ENCODE measurements around the gene NRG2.

DNA sequence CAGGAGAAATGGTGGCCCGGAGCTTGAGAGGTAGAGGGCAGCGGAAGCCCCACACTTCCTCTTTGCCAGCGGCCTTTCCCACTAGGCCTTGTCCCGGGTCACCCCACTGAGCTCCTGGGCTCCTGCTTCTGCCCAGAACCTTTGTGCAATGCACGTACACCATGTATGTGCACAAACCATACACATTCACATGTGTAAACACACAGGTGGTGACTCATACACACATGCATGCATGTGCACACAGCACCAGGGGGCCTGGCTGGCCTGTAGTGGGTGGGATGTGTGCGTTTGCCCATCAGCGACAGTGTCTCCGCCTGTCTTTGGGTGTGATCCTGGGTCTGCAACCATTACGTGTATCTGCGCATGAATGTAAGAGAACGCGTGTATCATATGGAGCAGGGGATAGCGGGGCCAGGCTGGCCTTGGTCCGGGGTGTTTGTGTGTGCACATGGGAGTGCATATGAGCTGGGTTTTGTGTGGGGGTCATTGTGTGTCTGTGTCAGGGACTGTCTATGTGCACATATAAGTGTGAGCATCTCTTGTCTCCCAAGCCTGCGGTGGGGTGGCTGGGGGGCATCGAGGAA, 203.8 kb downstream of the NRG2 start:
- TF ChIP-seq, protein P1, sequence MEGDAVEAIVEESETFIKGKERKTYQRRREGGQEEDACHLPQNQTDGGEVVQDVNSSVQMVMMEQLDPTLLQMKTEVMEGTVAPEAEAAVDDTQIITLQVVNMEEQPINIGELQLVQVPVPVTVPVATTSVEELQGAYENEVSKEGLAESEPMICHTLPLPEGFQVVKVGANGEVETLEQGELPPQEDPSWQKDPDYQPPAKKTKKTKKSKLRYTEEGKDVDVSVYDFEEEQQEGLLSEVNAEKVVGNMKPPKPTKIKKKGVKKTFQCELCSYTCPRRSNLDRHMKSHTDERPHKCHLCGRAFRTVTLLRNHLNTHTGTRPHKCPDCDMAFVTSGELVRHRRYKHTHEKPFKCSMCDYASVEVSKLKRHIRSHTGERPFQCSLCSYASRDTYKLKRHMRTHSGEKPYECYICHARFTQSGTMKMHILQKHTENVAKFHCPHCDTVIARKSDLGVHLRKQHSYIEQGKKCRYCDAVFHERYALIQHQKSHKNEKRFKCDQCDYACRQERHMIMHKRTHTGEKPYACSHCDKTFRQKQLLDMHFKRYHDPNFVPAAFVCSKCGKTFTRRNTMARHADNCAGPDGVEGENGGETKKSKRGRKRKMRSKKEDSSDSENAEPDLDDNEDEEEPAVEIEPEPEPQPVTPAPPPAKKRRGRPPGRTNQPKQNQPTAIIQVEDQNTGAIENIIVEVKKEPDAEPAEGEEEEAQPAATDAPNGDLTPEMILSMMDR (conservative IDR thresholded peaks at IDR 0.05; ENCODE audit: low read depth, low read length): no peak
- no peak for TF ChIP-seq EZH2 (IDR thresholded peaks at IDR 0.05; ENCODE audit: borderline replicate concordance, low read depth, low read length, poor library complexity, severe bottlenecking)
